Breast epithelium (tissue), 4 donors: ENCODE results near the gene LRCOL1. TPM values are rescaled to one million over a fixed set of nuclear protein-coding genes. Genes with fewer than 3 reads are reported as not detected.

Source experiments
- DNase-seq, 2 donors: peaks; one replicate each; pipeline ENCODE4 v3.0.0-alpha.2; 2019; ENCODE audit warnings: low spot score in 2 of 2
- H3K27ac ChIP-seq, 2 donors: fragments of 200-600 bp; sonication (generic) in 1 of 2; one replicate each; pipeline ENCODE4 v1.5.1; 2016 to 2019; ENCODE audit warnings: mild to moderate bottlenecking in 1 of 2
- H3K27me3 ChIP-seq, 2 donors: fragments of 200-600 bp; sonication (generic) in 1 of 2; one replicate each; pipeline versions ENCODE4 v1.5.1 to v1.6.0; 2017 to 2019; ENCODE audit warnings: control low read depth in 1 of 2, mild to moderate bottlenecking in 1 of 2
- H3K36me3 ChIP-seq: fragments of 200-600 bp; one replicate; pipeline ENCODE4 v1.5.1; 2019
- H3K4me1 ChIP-seq, 2 donors: fragments of 200-600 bp; sonication (generic); one replicate each; pipeline ENCODE4 v1.5.1; 2016 to 2019; ENCODE audit warnings: control low read depth in 1 of 2
- H3K4me3 ChIP-seq, 3 donors: fragments of 200-600 bp; sonication (generic); 1 replicate in 2 of 3; 2 replicates in 1 of 3; pipeline ENCODE4 v1.5.1; 2016 to 2019; ENCODE audit warnings: mild to moderate bottlenecking in 3 of 3, moderate library complexity in 2 of 3
- H3K9me3 ChIP-seq, 2 donors: fragments of 200-600 bp; sonication (generic) in 1 of 2; one replicate each; pipeline ENCODE4 v1.5.1; 2016 to 2019; ENCODE audit warnings: control low read depth in 1 of 2
- POLR2A ChIP-seq: fragments of 450-650 bp; IDR thresholded peaks from one replicate; pipeline ENCODE4 v1.6.1; 2016; ENCODE audit warnings: antibody characterized with exemption, mild to moderate bottlenecking, moderate library complexity
- POLR2AphosphoS5 ChIP-seq, 3 donors: sonication (generic); formaldehyde crosslinking; IDR thresholded peaks; one replicate each; pipeline ENCODE4 v1.6.1; 2017; ENCODE audit warnings: antibody characterized with exemption in 3 of 3
- intact Hi-C: fragments of 100-400 bp; cut with DNase I; formaldehyde crosslinking; loops from one replicate; pipeline ENCODE4 v1.15.1; 2023; ENCODE audit warnings: low total_unique reads
- total RNA-seq, 3 donors: library from RNA; depleted of rRNA; stranded (reverse); fragments of >200 nt; gene quantifications; one replicate each; pipeline ENCODE4 v1.1.0, GENCODE V29; 2016
- TF ChIP-seq, protein P1 (sequence below), 3 donors: fragments of 450-650 bp; IDR thresholded peaks; one replicate each; pipeline ENCODE4 v1.5.1; 2016 to 2017; ENCODE audit warnings: antibody characterized with exemption in 3 of 3, mild to moderate bottlenecking in 3 of 3, moderate library complexity in 3 of 3

The LRCOL1 gene
- total RNA-seq, 3 donors from 2014 or later, result 0.59 TPM; not detected in 2

- no peaks in the 10 kb centered on the region for H3K27me3 ChIP-seq
- H3K9me3 ChIP-seq, result no peaks in the 10 kb centered on the region
- DNase-seq, result no peak
- H3K27ac ChIP-seq, result no peak overlapping the region
- H3K36me3 ChIP-seq, result no peaks in the 10 kb centered on the region
- TF ChIP-seq POLR2AphosphoS5 (IDR thresholded peaks at IDR 0.05) (no peak), POLR2A (no peak)
- TF ChIP-seq, protein P1, sequence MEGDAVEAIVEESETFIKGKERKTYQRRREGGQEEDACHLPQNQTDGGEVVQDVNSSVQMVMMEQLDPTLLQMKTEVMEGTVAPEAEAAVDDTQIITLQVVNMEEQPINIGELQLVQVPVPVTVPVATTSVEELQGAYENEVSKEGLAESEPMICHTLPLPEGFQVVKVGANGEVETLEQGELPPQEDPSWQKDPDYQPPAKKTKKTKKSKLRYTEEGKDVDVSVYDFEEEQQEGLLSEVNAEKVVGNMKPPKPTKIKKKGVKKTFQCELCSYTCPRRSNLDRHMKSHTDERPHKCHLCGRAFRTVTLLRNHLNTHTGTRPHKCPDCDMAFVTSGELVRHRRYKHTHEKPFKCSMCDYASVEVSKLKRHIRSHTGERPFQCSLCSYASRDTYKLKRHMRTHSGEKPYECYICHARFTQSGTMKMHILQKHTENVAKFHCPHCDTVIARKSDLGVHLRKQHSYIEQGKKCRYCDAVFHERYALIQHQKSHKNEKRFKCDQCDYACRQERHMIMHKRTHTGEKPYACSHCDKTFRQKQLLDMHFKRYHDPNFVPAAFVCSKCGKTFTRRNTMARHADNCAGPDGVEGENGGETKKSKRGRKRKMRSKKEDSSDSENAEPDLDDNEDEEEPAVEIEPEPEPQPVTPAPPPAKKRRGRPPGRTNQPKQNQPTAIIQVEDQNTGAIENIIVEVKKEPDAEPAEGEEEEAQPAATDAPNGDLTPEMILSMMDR (IDR thresholded peaks at IDR 0.05), result no peak
- intact Hi-C loops, result no loop called here
- no peaks in the 10 kb centered on the region for H3K4me1 ChIP-seq
- no peak overlapping the region for H3K4me3 ChIP-seq
Measured at GRCh38 chr12:132588319-132588718, 22.1 kb downstream of the LRCOL1 start.

GRCh38 chr12:132587781-132588180 is 22.6 kb downstream of the LRCOL1 start:
- TF ChIP-seq, protein P1 (IDR thresholded peaks at IDR 0.05), result no peak
- TF ChIP-seq POLR2A (no peak), POLR2AphosphoS5 (IDR thresholded peaks at IDR 0.05) (no peak)
- H3K9me3 ChIP-seq, result no peaks in the 10 kb centered on the region
- no peak overlapping the region for H3K27ac ChIP-seq
- H3K36me3 ChIP-seq, result no peaks in the 10 kb centered on the region
- no peak for DNase-seq
- no peaks in the 10 kb centered on the region for H3K27me3 ChIP-seq
- H3K4me3 ChIP-seq, result no peak overlapping the region
- intact Hi-C loops, result no loop called here
- no peaks in the 10 kb centered on the region for H3K4me1 ChIP-seq

- no peaks in the 10 kb centered on the region for H3K9me3 ChIP-seq
- intact Hi-C loops, result no loop called here
- H3K27me3 ChIP-seq, result no peaks in the 10 kb centered on the region
- no peaks in the 10 kb centered on the region for H3K36me3 ChIP-seq
- no peaks in the 10 kb centered on the region for H3K4me1 ChIP-seq
- DNase-seq, result no peak
- TF ChIP-seq POLR2AphosphoS5 (IDR thresholded peaks at IDR 0.05) (no peak), POLR2A (no peak)
- TF ChIP-seq, protein P1 (IDR thresholded peaks at IDR 0.05), result no peak
- H3K27ac ChIP-seq, result no peak overlapping the region
- no peak overlapping the region for H3K4me3 ChIP-seq
Measured at GRCh38 chr12:132586929-132587328, 23.5 kb downstream of the LRCOL1 start.

GRCh38 chr12:132585177-132585576 is 25.2 kb downstream of the LRCOL1 start:
- H3K27ac ChIP-seq, result no peak overlapping the region
- TF ChIP-seq POLR2AphosphoS5 (IDR thresholded peaks at IDR 0.05), result no peak
- TF ChIP-seq, protein P1 (IDR thresholded peaks at IDR 0.05), result no peak
- H3K27me3 ChIP-seq, result no peaks in the 10 kb centered on the region
- intact Hi-C loops, result no loop called here
- no peak for DNase-seq
- no peaks in the 10 kb centered on the region for H3K36me3 ChIP-seq
- no peaks in the 10 kb centered on the region for H3K9me3 ChIP-seq
- H3K4me1 ChIP-seq, result no peaks in the 10 kb centered on the region
- H3K4me3 ChIP-seq, result no peak overlapping the region

DNA sequence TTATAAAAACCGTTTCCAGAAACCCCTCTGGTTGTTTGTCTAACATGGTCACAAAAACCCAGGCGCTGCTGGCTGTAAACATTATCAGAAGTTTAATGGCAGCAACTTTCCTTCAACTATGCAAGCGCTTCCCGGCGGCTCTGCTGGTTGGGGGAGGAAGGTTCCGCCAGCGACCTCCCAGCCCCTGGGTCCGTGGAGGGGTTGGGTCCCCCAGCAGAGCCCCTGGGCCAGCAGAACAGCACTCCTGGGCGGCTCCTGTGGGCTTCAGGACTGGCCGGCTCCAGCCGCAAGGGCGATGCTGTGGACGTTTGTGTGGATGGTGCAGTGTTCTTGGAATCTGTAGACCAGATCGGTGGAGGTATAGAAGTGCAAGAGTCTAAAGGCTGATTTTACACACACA is 26.0 kb downstream of the LRCOL1 start:
- no peaks in the 10 kb centered on the region for H3K27me3 ChIP-seq
- no peaks in the 10 kb centered on the region for H3K9me3 ChIP-seq
- no peaks in the 10 kb centered on the region for H3K4me1 ChIP-seq
- H3K27ac ChIP-seq, result no peak overlapping the region
- no peak for TF ChIP-seq POLR2A
- TF ChIP-seq POLR2AphosphoS5 (IDR thresholded peaks at IDR 0.05), result no peak
- TF ChIP-seq, protein P1 (IDR thresholded peaks at IDR 0.05), result no peak
- H3K4me3 ChIP-seq, result no peak overlapping the region
- intact Hi-C loops, result no loop called here
- H3K36me3 ChIP-seq, result no peaks in the 10 kb centered on the region
- no peak for DNase-seq
